ENCODE results near the gene CCL28.

Gene CCL28

DNA sequence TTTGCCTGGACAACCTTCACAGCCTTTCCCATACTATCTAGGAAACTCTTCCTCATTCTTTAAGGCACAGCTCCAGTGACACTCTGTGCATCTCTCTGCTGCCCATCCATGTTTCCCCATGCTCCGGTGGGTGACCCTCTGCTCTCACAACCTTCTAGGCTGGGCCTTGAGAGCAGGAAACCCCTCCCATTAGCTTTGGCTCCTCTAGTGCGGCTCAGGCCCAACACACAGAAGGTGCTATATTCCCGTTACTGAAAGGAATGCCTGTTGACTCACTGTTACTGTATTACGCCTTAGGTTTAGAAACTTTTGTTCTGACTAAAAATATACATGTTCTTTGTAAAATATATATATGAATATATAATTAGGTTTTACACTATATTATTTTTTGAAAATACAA, 8.1 kb upstream of the CCL28 start:
- H3K4me3 ChIP-seq (ENCODE audit: low read depth, low read length) = no peak overlapping the region
- no peak for DNase-seq (ENCODE audit: low read depth)
- TF ChIP-seq, protein P1, sequence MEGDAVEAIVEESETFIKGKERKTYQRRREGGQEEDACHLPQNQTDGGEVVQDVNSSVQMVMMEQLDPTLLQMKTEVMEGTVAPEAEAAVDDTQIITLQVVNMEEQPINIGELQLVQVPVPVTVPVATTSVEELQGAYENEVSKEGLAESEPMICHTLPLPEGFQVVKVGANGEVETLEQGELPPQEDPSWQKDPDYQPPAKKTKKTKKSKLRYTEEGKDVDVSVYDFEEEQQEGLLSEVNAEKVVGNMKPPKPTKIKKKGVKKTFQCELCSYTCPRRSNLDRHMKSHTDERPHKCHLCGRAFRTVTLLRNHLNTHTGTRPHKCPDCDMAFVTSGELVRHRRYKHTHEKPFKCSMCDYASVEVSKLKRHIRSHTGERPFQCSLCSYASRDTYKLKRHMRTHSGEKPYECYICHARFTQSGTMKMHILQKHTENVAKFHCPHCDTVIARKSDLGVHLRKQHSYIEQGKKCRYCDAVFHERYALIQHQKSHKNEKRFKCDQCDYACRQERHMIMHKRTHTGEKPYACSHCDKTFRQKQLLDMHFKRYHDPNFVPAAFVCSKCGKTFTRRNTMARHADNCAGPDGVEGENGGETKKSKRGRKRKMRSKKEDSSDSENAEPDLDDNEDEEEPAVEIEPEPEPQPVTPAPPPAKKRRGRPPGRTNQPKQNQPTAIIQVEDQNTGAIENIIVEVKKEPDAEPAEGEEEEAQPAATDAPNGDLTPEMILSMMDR (IDR thresholded peaks at IDR 0.05; ENCODE audit: low read depth, low read length, missing control alignments) = no peak
- in situ Hi-C loops (cut with HindIII; ENCODE audit: low sequenced_read_pairs) = no loop called here

GRCh38 chr5:43418561-43418960, 6.4 kb upstream of the CCL28 start:
- TF ChIP-seq, protein P1 (IDR thresholded peaks at IDR 0.05; ENCODE audit: low read depth, low read length, missing control alignments) = no peak
- H3K4me3 ChIP-seq (ENCODE audit: low read depth, low read length) = no peak overlapping the region
- in situ Hi-C loops (cut with HindIII; ENCODE audit: low sequenced_read_pairs) = no loop called here
- DNase-seq (ENCODE audit: low read depth) = no peak

GRCh38 chr5:43416803-43417394, 4.7 kb upstream of the CCL28 start:
- in situ Hi-C loops (cut with HindIII; ENCODE audit: low sequenced_read_pairs) = no loop called here
- TF ChIP-seq, protein P1 (IDR thresholded peaks at IDR 0.05; ENCODE audit: low read depth, low read length, missing control alignments) = no peak
- no peak for DNase-seq (ENCODE audit: low read depth)
- no peak overlapping the region for H3K4me3 ChIP-seq (ENCODE audit: low read depth, low read length)

DNA sequence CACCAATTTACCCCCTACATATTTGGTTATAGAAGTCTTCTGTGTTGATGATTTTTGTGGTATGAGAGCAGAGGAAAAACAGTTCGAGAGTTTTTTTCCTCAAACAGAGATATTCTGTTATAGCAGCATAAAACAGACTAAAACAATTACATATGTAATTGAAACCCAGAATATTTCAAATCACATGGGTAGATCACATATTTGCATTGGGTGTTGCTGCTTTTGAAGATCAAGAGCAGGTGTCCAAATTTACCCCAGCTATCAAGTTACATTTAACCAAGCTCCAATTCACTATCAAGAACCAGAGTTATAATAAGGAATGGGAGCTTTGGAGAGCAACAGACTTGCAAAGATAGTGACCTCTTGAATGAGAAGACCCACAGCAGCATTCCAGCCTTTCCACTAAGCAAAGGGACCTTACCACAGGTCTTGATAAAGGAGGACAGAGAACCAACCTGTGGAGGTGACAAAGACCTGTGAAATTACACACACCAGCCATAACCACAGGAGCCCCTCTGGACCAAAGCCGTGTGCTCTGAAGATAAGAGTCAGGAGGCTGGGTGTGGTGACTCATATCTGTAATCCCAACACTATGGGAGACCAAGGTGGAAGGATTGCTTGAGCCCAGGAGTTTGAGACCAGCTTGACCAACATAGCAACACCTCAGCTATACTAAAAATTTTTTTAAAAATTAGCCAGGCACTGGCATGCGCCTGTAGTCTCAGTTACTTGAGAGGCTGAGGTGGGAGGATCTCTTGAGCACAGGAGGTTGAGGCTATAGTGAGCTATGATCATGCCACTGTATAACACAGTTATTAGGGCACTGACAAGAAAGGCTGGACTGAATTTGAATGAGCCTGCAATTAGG, 4.0 kb upstream of the CCL28 start:
- in situ Hi-C loops (cut with HindIII; ENCODE audit: low sequenced_read_pairs) = no loop called here
- H3K4me3 ChIP-seq (ENCODE audit: low read depth, low read length) = no peak overlapping the region
- TF ChIP-seq, protein P1 (IDR thresholded peaks at IDR 0.05; ENCODE audit: low read depth, low read length, missing control alignments) = no peak
- DNase-seq (ENCODE audit: low read depth) = no peak

DNA sequence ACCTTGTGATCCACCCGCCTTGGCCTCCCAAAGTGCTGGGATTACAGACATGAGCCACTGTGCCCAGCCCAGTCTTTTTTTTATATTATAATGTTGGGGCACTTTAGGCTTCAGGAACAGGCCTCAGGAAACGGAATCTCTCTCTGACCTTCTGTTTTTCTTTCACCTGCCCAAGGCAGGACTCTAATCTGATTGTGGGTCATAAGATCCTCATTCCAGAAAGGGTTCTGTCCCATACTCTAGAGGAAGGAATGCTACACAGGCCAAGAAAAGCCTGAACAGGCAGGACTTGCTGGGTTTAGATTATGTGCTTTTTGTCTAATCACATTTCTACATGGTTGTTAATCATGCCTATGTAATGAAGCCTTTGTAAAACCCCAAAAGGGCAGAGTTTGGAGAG, 1.8 kb upstream of the CCL28 start:
- no peak for DNase-seq (ENCODE audit: low read depth)
- in situ Hi-C loops (cut with HindIII; ENCODE audit: low sequenced_read_pairs) = loop anchor here (5.0 kb wide), 1 partner anchor 73 kb away; no protein-coding TSS in a partner anchor
- TF ChIP-seq, protein P1 (IDR thresholded peaks at IDR 0.05; ENCODE audit: low read depth, low read length, missing control alignments) = no peak
- no peak overlapping the region for H3K4me3 ChIP-seq (ENCODE audit: low read depth, low read length)

- in situ Hi-C loops (cut with HindIII; ENCODE audit: low sequenced_read_pairs) = loop anchor here (5.0 kb wide), 1 partner anchor 75 kb away; no protein-coding TSS in a partner anchor
- no peak for DNase-seq (ENCODE audit: low read depth)
- no peak overlapping the region for H3K4me3 ChIP-seq (ENCODE audit: low read depth, low read length)
- TF ChIP-seq, protein P1 (IDR thresholded peaks at IDR 0.05; ENCODE audit: low read depth, low read length, missing control alignments) = no peak
Measured at GRCh38 chr5:43412644-43413043, 453 bp upstream of the CCL28 start.

Data from astrocyte of the cerebellum (primary cell).